SK-N-MC (cell line): ENCODE data around the gene EPN3.

Source experiments
- DNase-seq: peaks from one replicate; pipeline ENCODE4 v3.0.0-alpha.2; 2011; ENCODE audit warnings: low read depth, low spot score
- H3K27ac ChIP-seq: fragments of 200-600 bp; sonication (generic); 2 replicates; pipeline ENCODE4 v1.5.1; 2016; ENCODE audit warnings: mixed run types
- H3K36me3 ChIP-seq: fragments of 200-600 bp; sonication (generic); 2 replicates; pipeline ENCODE4 v1.6.1; 2017; ENCODE audit warnings: antibody characterized with exemption, low read length, mixed read lengths; ENCODE audit not compliant: insufficient read depth
- H3K4me3 ChIP-seq: fragments of 200-600 bp; sonication (generic); 2 replicates; pipeline ENCODE4 v1.5.1; 2016
- H3K9ac ChIP-seq: fragments of 200-600 bp; sonication (generic); 2 replicates; pipeline ENCODE4 v1.8.0; 2017; ENCODE audit warnings: mixed run types, mixed read lengths; ENCODE audit not compliant: insufficient read length
- H3K9me3 ChIP-seq: fragments of 200-600 bp; sonication (generic); 2 replicates; pipeline ENCODE4 v1.6.1; 2017; ENCODE audit warnings: low read depth, mild to moderate bottlenecking, antibody characterized with exemption, low read length, moderate library complexity, mixed read lengths
- EZH2 ChIP-seq: fragments of 200-600 bp; sonication (generic); IDR thresholded peaks from one replicate; pipeline ENCODE4 v1.6.1; 2017; ENCODE audit warnings: antibody characterized with exemption
- FOXP2 ChIP-seq: optimal IDR thresholded peaks from 2 replicates; pipeline ENCODE3; 2011; ENCODE audit warnings: mild to moderate bottlenecking, moderate library complexity; ENCODE audit not compliant: insufficient read depth; ENCODE audit errors: extremely low read length, control extremely low read depth
- POLR2AphosphoS5 ChIP-seq: IDR thresholded peaks from 2 replicates; pipeline ENCODE4 v1.6.1; 2012; ENCODE audit warnings: mild to moderate bottlenecking, low read depth, low read length, borderline replicate concordance

The EPN3 gene

GRCh38 chr17:50507871-50508572 is 24.5 kb upstream of the EPN3 start, which contains the start of gene MYCBPAP:
Gene MYCBPAP (plus strand): TSS chr17:50508439. CDS start chr17:50508675, 236 bp downstream.
- H3K9ac ChIP-seq = no peak within 1 kb of the TSS

GRCh38 chr17:50508573-50509460 is 23.7 kb upstream of the EPN3 start:
- no peak for DNase-seq
- TF ChIP-seq EZH2 (no peak), POLR2AphosphoS5 (no peak), FOXP2 (no peak)
- no peaks in the 10 kb centered on the region for H3K36me3 ChIP-seq
- H3K27ac ChIP-seq = no peak overlapping the region
- H3K9me3 ChIP-seq = no peaks in the 10 kb centered on the region
- H3K9ac ChIP-seq = no peak overlapping the region
- H3K4me3 ChIP-seq = no peak overlapping the region

More at GRCh38 chr17:50507871-50508572, 24.5 kb upstream of the EPN3 start, which contains the start of gene MYCBPAP:
- H3K4me3 ChIP-seq = no peak within 1 kb of the TSS
- no peak for DNase-seq
- no peaks in the 10 kb centered on the region for H3K36me3 ChIP-seq
- H3K9me3 ChIP-seq = no peaks in the 10 kb centered on the region
- no peak within 1 kb of the TSS for H3K27ac ChIP-seq
- TF ChIP-seq POLR2AphosphoS5 (no peak), EZH2 (no peak), FOXP2 (no peak)

- Histone ChIP-seq H3K9me3 (no peaks in the 10 kb centered on the region), H3K4me3 (no peak overlapping the region), H3K9ac (no peak overlapping the region), H3K27ac (no peak overlapping the region), H3K36me3 (no peaks in the 10 kb centered on the region)
- no peak for TF ChIP-seq POLR2AphosphoS5
- DNase-seq = no peak
These were observed 21.5 kb upstream of the EPN3 start for GRCh38 chr17:50511058-50511457.

GRCh38 chr17:50513495-50513894 is 19.0 kb upstream of the EPN3 start:
- Histone ChIP-seq H3K9me3 (no peaks in the 10 kb centered on the region), H3K27ac (no peak overlapping the region), H3K9ac (no peak overlapping the region), H3K4me3 (no peak overlapping the region), H3K36me3 (no peaks in the 10 kb centered on the region)
- TF ChIP-seq EZH2 = no peak
- TF ChIP-seq FOXP2 = no peak
- no peak for TF ChIP-seq POLR2AphosphoS5
- DNase-seq = no peak

GRCh38 chr17:50514388-50514787 is 18.1 kb upstream of the EPN3 start:
- Histone ChIP-seq H3K36me3 (no peaks in the 10 kb centered on the region), H3K9me3 (no peaks in the 10 kb centered on the region), H3K9ac (no peak overlapping the region), H3K4me3 (no peak overlapping the region), H3K27ac (no peak overlapping the region)
- TF ChIP-seq EZH2 = no peak
- no peak for TF ChIP-seq FOXP2
- TF ChIP-seq POLR2AphosphoS5 = no peak
- DNase-seq = no peak

GRCh38 chr17:50514936-50515702 is 17.4 kb upstream of the EPN3 start:
- Histone ChIP-seq H3K27ac (no peak overlapping the region), H3K4me3 (no peak overlapping the region), H3K9ac (no peak overlapping the region), H3K9me3 (no peaks in the 10 kb centered on the region), H3K36me3 (no peaks in the 10 kb centered on the region)
- TF ChIP-seq POLR2AphosphoS5 (no peak), FOXP2 (no peak), EZH2 (no peak)
- DNase-seq = no peak

- DNase-seq = no peak
- Histone ChIP-seq H3K9me3 (no peaks in the 10 kb centered on the region), H3K4me3 (no peak overlapping the region), H3K9ac (no peak overlapping the region), H3K36me3 (no peaks in the 10 kb centered on the region), H3K27ac (no peak overlapping the region)
- no peak for TF ChIP-seq POLR2AphosphoS5
These were observed 15.5 kb upstream of the EPN3 start for GRCh38 chr17:50517011-50517410.
